Tibial artery (tissue), 4 donors: ENCODE measurements around the gene HFE.
A peak's percentile ranks its signal among the peaks of the same experiment; 100 is the strongest.

Experiments used
- DNase-seq, 2 donors: peaks; one replicate each; pipeline ENCODE4 v3.0.0-alpha.2; 2019
- H3K27ac ChIP-seq, 2 donors: fragments of 200-600 bp; sonication (generic) in 1 of 2; 1 replicate in 1 of 2; 2 replicates in 1 of 2; pipeline ENCODE4 v1.5.1; 2018 to 2019; ENCODE audit warnings: mild to moderate bottlenecking in 1 of 2
- H3K27me3 ChIP-seq, 2 donors: fragments of 200-600 bp; sonication (generic) in 1 of 2; one replicate each; pipeline versions ENCODE4 v1.5.1 to v1.6.0; 2016 to 2019
- H3K36me3 ChIP-seq, 3 donors: fragments of 200-600 bp; sonication (generic) in 2 of 3; one replicate each; pipeline ENCODE4 v1.5.1; 2016 to 2019; ENCODE audit warnings: mild to moderate bottlenecking in 2 of 3
- H3K4me1 ChIP-seq, 4 donors: fragments of 200-600 bp; sonication (generic) in 2 of 4; 1 replicate in 3 of 4; 2 replicates in 1 of 4; pipeline ENCODE4 v1.5.1; 2016 to 2019
- H3K4me3 ChIP-seq, 2 donors: fragments of 200-600 bp; sonication (generic) in 1 of 2; 1 replicate in 1 of 2; 2 replicates in 1 of 2; pipeline ENCODE4 v1.5.1; 2018 to 2019; ENCODE audit warnings: mild to moderate bottlenecking in 2 of 2
- H3K9me3 ChIP-seq, 3 donors: fragments of 200-600 bp; sonication (generic) in 1 of 3; one replicate each; pipeline ENCODE4 v1.5.1; 2016 to 2019
- intact Hi-C: fragments of 100-400 bp; cut with DNase I; formaldehyde crosslinking; loops from one replicate; pipeline ENCODE4 v1.15.0; 2023; ENCODE audit warnings: low total_unique reads
- TF ChIP-seq, protein P1 (sequence below), 2 experiments: fragments of 200-600 bp in 1 of 2; fragments of 450-650 bp in 1 of 2; IDR thresholded peaks; one replicate each; pipeline ENCODE4 v1.5.1; 2017 to 2019; ENCODE audit warnings: antibody characterized with exemption in 2 of 2, mild to moderate bottlenecking in 1 of 2, moderate library complexity in 1 of 2

HFE gene, protein sequence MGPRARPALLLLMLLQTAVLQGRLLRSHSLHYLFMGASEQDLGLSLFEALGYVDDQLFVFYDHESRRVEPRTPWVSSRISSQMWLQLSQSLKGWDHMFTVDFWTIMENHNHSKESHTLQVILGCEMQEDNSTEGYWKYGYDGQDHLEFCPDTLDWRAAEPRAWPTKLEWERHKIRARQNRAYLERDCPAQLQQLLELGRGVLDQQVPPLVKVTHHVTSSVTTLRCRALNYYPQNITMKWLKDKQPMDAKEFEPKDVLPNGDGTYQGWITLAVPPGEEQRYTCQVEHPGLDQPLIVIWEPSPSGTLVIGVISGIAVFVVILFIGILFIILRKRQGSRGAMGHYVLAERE

DNA sequence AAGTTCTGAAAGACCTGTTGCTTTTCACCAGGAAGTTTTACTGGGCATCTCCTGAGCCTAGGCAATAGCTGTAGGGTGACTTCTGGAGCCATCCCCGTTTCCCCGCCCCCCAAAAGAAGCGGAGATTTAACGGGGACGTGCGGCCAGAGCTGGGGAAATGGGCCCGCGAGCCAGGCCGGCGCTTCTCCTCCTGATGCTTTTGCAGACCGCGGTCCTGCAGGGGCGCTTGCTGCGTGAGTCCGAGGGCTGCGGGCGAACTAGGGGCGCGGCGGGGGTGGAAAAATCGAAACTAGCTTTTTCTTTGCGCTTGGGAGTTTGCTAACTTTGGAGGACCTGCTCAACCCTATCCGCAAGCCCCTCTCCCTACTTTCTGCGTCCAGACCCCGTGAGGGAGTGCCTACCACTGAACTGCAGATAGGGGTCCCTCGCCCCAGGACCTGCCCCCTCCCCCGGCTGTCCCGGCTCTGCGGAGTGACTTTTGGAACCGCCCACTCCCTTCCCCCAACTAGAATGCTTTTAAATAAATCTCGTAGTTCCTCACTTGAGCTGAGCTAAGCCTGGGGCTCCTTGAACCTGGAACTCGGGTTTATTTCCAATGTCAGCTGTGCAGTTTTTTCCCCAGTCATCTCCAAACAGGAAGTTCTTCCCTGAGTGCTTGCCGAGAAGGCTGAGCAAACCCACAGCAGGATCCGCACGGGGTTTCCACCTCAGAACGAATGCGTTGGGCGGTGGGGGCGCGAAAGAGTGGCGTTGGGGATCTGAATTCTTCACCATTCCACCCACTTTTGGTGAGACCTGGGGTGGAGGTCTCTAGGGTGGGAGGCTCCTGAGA lies at the start of gene HFE:
Gene HFE, plus strand, starts transcription at position 146 of the 832 bp plus-strand sequence. Its CDS starts 12 bp downstream, at position 158.
- H3K27me3 ChIP-seq = no peaks in the 10 kb centered on the region
- intact Hi-C loops = no loop called here
- peak within 1 kb of the TSS; percentile 88 to 93 for H3K27ac ChIP-seq
- TF ChIP-seq, protein P1, sequence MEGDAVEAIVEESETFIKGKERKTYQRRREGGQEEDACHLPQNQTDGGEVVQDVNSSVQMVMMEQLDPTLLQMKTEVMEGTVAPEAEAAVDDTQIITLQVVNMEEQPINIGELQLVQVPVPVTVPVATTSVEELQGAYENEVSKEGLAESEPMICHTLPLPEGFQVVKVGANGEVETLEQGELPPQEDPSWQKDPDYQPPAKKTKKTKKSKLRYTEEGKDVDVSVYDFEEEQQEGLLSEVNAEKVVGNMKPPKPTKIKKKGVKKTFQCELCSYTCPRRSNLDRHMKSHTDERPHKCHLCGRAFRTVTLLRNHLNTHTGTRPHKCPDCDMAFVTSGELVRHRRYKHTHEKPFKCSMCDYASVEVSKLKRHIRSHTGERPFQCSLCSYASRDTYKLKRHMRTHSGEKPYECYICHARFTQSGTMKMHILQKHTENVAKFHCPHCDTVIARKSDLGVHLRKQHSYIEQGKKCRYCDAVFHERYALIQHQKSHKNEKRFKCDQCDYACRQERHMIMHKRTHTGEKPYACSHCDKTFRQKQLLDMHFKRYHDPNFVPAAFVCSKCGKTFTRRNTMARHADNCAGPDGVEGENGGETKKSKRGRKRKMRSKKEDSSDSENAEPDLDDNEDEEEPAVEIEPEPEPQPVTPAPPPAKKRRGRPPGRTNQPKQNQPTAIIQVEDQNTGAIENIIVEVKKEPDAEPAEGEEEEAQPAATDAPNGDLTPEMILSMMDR (IDR thresholded peaks at IDR 0.05) = no peak
- no peaks in the 10 kb centered on the region for H3K9me3 ChIP-seq
- peaks cover 0 to 24% (median 10%) of the 10 kb centered on the region in 4 donors for H3K4me1 ChIP-seq
- H3K36me3 ChIP-seq = no peaks in the 10 kb centered on the region
- peak within 1 kb of the TSS; percentile 65 to 77 for H3K4me3 ChIP-seq
- DNase-seq = peak; percentile 44 to 74

DNA sequence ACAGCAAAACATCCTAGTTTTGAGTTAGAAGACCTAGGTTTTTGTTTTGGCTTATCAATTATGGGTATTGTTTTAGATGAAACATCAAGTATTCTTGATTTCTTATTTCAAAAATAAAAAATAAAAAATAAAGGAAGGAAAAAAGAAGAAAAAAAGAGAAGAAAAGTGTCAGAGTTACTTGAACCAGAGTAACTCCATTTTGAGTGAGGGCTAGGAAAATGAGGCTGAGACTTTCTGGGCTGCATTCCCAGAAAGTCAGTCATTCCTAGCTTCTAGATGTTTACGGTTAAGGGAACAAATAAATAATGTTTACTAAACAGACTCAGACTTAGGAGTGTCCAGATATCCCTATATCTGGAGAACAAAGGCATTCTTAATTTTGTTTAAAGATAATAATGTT lies 45.3 kb upstream of the HFE start:
- TF ChIP-seq, protein P1 (IDR thresholded peaks at IDR 0.05) = no peak
- DNase-seq = no peak
- no peaks in the 10 kb centered on the region for H3K9me3 ChIP-seq
- no peak overlapping the region for H3K27ac ChIP-seq
- peaks cover 0 to 7% (median 6%) of the 10 kb centered on the region in 4 donors for H3K4me1 ChIP-seq
- no peaks in the 10 kb centered on the region for H3K27me3 ChIP-seq
- intact Hi-C loops = no loop called here
- H3K4me3 ChIP-seq = no peak overlapping the region
- H3K36me3 ChIP-seq = no peaks in the 10 kb centered on the region

DNA sequence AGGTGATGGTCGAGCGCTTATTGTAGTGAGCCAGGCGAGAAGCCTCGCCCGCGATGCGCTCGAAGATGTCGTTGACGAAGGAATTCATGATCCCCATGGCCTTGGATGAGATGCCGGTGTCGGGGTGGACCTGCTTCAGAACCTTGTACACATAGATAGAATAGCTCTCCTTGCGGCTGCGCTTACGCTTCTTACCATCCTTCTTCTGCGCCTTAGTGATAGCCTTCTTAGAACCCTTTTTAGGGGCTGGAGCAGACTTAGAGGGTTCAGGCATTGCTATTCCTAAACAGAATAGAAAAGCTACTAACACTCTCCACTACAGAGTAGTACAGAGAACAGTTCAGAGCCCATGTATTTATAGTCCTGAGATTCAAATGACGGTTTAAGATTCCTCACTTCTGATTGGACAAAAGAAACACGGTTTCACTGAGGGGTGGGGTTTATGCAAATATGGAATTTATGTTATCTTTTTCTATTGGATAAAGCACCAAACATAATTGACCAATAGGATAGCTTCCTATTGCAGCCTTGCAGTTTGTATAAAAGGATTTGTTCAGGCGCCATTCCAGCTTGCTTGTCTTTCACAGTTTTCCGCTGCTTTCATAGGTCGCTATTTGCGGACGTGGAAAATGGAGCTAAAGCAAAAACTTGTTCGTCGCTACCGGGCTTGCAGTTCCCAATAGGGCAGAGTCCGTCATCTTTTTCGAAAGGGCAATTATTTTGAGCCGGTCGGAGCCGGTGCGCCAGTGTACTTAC lies 43.7 kb upstream of the HFE start:
- TF ChIP-seq, protein P1 (IDR thresholded peaks at IDR 0.05) = no peak
- Histone ChIP-seq H3K4me3 (peak overlapping the region; percentile 56 to 73), H3K27ac (peak overlapping the region; percentile 96), H3K27me3 (no peaks in the 10 kb centered on the region), H3K36me3 (no peaks in the 10 kb centered on the region), H3K9me3 (no peaks in the 10 kb centered on the region), H3K4me1 (peaks cover 0 to 7% (median 6%) of the 10 kb centered on the region in 4 donors)
- intact Hi-C loops = no loop called here
- peak; percentile 83 to 89 for DNase-seq

DNA sequence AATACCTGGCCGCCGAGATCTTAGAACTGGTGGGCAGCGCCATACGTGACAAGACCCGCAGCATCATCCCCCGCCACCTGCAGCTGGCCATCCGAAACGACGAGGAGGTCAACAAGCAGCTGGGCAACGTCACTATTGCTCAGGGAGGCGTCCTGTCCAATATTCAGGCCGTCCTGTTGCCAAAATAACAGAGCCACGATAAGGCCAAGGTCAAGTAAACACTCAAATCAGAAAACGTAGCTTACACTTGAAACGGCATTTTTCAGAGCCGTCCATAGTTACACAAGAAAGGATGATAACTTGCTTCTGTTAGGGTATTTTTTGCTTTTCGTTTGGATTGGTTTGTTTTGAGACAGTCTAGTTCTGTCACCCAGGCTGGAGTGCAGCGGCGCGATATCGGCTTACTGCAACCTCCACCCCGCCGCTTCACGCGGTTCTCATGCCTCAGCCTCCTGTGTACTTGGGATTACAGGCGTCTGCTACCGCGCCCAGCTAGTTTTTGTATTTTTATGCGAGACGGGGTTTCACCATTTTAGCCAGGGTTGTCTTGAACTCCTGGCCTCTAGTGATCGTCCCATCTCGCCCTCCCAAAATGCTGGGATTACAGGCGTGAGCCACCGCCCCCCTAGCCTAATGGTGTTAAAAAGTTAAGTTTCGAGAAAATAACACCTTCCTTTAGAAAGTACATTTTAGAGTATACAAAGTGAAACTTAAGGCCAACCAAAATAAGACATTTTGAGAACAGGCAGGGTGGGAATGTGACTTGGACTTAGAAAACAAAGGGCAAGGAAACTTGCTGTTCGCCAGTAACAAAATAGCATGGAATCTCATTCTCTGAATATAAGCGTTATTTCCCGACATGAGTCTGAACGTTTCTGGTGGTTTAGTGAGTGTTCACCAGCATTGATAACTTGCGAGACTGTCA lies 42.8 kb upstream of the HFE start:
- Histone ChIP-seq H3K36me3 (no peaks in the 10 kb centered on the region), H3K4me3 (peak overlapping the region; percentile 56 to 73), H3K27me3 (no peaks in the 10 kb centered on the region), H3K4me1 (peaks cover 0 to 7% (median 6%) of the 10 kb centered on the region in 4 donors), H3K27ac (peak overlapping the region; percentile 96), H3K9me3 (no peaks in the 10 kb centered on the region)
- intact Hi-C loops = no loop called here
- TF ChIP-seq, protein P1 (IDR thresholded peaks at IDR 0.05) = peak in 1 of 2 experiments; percentile 36
- no peak for DNase-seq
